SU-DHL-6 (cell line): ENCODE results near the gene OSBPL5.

Experiments used
- H2AFZ ChIP-seq: fragments of 200-600 bp; sonication (generic); 2 replicates; pipeline ENCODE4 v1.6.1; 2014; ENCODE audit warnings: low read depth, mild to moderate bottlenecking, moderate library complexity, mixed read lengths, antibody characterized with exemption, low read length; ENCODE audit not compliant: severe bottlenecking
- H3F3A ChIP-seq: fragments of 200-600 bp; shearing (Covaris generic); 2 replicates; pipeline ENCODE4 v1.6.0; 2016; ENCODE audit warnings: antibody characterized with exemption, mild to moderate bottlenecking; ENCODE audit not compliant: insufficient read depth
- H3K27ac ChIP-seq: fragments of 200-600 bp; sonication (generic); 2 replicates; pipeline ENCODE4 v1.5.1; 2016; ENCODE audit warnings: low read depth, mild to moderate bottlenecking, low read length, moderate library complexity, mixed read lengths
- H3K27me3 ChIP-seq: fragments of 200-600 bp; sonication (generic), shearing (Covaris generic); 2 replicates; pipeline ENCODE4 v1.6.0; 2014; ENCODE audit warnings: mild to moderate bottlenecking, low read length
- H3K36me3 ChIP-seq: fragments of 200-600 bp; sonication (generic); 2 replicates; pipeline ENCODE4 v1.6.1; 2014; ENCODE audit warnings: mild to moderate bottlenecking, low read length, mixed read lengths
- H3K4me2 ChIP-seq: fragments of 300-600, 200-600 bp; shearing (Covaris generic), sonication (generic); 2 replicates; pipeline ENCODE4 v1.6.0; 2014; ENCODE audit warnings: low read length, low read depth, mild to moderate bottlenecking; ENCODE audit not compliant: poor library complexity, severe bottlenecking
- H3K4me3 ChIP-seq: fragments of 200-600 bp; sonication (generic); 2 replicates; pipeline ENCODE4 v1.5.1; 2014; ENCODE audit warnings: antibody characterized with exemption, low read length, mild to moderate bottlenecking, mixed read lengths; ENCODE audit not compliant: insufficient read depth, poor library complexity, severe bottlenecking
- H3K79me2 ChIP-seq: fragments of 200-600 bp; sonication (generic); 2 replicates; pipeline ENCODE4 v1.6.1; 2014; ENCODE audit warnings: mild to moderate bottlenecking, low read length, moderate library complexity; ENCODE audit not compliant: insufficient read depth
- H3K9ac ChIP-seq: fragments of 200-600 bp; sonication (generic); 2 replicates; pipeline ENCODE4 v1.7.0; 2014; ENCODE audit warnings: mild to moderate bottlenecking, low read length
- H3K9me2 ChIP-seq: fragments of 200-600 bp; sonication (generic); replicated peaks from 2 replicates; pipeline ENCODE4 v1.6.1; 2014; ENCODE audit warnings: low read length; ENCODE audit not compliant: insufficient read depth
- H3K9me3 ChIP-seq: fragments of 200-600 bp; sonication (generic); 2 replicates; pipeline ENCODE4 v1.6.1; 2014; ENCODE audit warnings: low read length, mixed read lengths; ENCODE audit not compliant: insufficient read depth
- H4K20me1 ChIP-seq: fragments of 200-600 bp; sonication (generic); 2 replicates; pipeline ENCODE4 v1.6.1; 2014; ENCODE audit warnings: low read depth, mild to moderate bottlenecking, antibody characterized with exemption, low read length, moderate library complexity, mixed read lengths
- CTCF ChIP-seq: fragments of 200-600 bp; sonication (generic); IDR thresholded peaks from one replicate; pipeline ENCODE4 v1.5.1; 2017; ENCODE audit warnings: antibody characterized with exemption, mild to moderate bottlenecking, low read length, moderate library complexity; ENCODE audit not compliant: insufficient read depth, poor library complexity, severe bottlenecking
- EZH2phosphoT487 ChIP-seq: fragments of 200-600 bp; sonication (generic), shearing (Covaris generic); conservative IDR thresholded peaks from 2 replicates; pipeline ENCODE4 v1.6.1; 2018; ENCODE audit warnings: mild to moderate bottlenecking, antibody characterized with exemption, low read length, moderate library complexity, mixed read lengths

OSBPL5 gene

GRCh38 chr11:3109434-3109833 is 55.7 kb downstream of the OSBPL5 start:
- Histone ChIP-seq H3K27ac (no peak overlapping the region), H3K4me3 (no peak overlapping the region), H3F3A (no peaks in the 10 kb centered on the region), H2AFZ (no peak overlapping the region), H3K9ac (no peak overlapping the region), H3K36me3 (no peaks in the 10 kb centered on the region), H3K9me2 (no peaks in the 10 kb centered on the region), H3K27me3 (no peaks in the 10 kb centered on the region), H4K20me1 (no peaks in the 10 kb centered on the region), H3K4me2 (no peak overlapping the region), H3K79me2 (no peaks in the 10 kb centered on the region), H3K9me3 (peaks cover 4% of the 10 kb centered on the region; the same call in 1 of the 2 replicates)
- TF ChIP-seq CTCF (no peak), EZH2phosphoT487 (no peak)

- Histone ChIP-seq H3K9ac (no peak overlapping the region), H3K4me2 (no peak overlapping the region), H3K79me2 (no peaks in the 10 kb centered on the region), H4K20me1 (no peaks in the 10 kb centered on the region), H3K9me3 (no peaks in the 10 kb centered on the region), H3K4me3 (no peak overlapping the region), H3K27me3 (no peaks in the 10 kb centered on the region), H3K36me3 (no peaks in the 10 kb centered on the region), H3K9me2 (no peaks in the 10 kb centered on the region), H3K27ac (no peak overlapping the region), H3F3A (no peaks in the 10 kb centered on the region), H2AFZ (no peak overlapping the region)
- TF ChIP-seq CTCF (no peak), EZH2phosphoT487 (no peak)
These were observed 56.9 kb downstream of the OSBPL5 start for GRCh38 chr11:3108183-3108721.

DNA sequence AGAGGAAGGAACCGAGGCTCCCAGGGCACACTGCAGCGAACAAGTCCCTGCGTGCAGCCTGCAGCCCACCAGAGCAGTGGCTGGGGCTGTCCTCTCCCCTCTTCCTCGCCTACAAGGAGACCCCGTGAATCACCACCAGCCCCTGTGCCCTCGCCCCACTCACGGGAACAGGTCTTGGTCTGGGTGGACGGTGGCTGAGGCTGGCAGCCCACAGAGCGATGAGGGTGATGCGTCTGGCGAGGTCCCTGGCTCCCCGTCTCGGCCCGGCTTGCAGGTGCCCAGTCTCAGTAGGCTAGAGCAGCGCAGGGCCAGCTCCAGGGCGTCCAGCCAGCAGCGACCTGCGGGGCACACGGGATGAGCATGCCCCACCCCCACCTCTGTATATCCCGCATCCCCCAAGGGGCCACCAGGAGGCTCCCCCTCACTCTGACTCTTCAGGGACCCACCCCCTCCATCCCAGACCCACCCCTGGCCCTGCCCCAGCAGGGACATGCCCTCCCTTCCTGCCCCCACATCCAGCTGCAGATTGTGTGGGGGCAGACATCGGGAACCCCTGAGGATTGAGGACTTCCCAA is 57.4 kb downstream of the OSBPL5 start:
- no peak for TF ChIP-seq CTCF
- TF ChIP-seq EZH2phosphoT487 = no peak
- Histone ChIP-seq H3K4me2 (no peak overlapping the region), H3K9ac (no peak overlapping the region)

More for the DNA sequence above, 57.4 kb downstream of the OSBPL5 start:
- Histone ChIP-seq H3K4me3 (no peak overlapping the region), H3K27ac (no peak overlapping the region), H3K36me3 (no peaks in the 10 kb centered on the region), H3K79me2 (no peaks in the 10 kb centered on the region), H3K9me2 (no peaks in the 10 kb centered on the region), H3K9me3 (no peaks in the 10 kb centered on the region), H2AFZ (no peak overlapping the region), H4K20me1 (no peaks in the 10 kb centered on the region), H3F3A (no peaks in the 10 kb centered on the region), H3K27me3 (no peaks in the 10 kb centered on the region)
